Endothelial cell of umbilical vein (primary cell): Measurements from ENCODE around the gene PLXNA3. TPM values are rescaled to one million over a fixed set of nuclear protein-coding genes. Genes with fewer than 3 reads are reported as not detected.

ENCODE experiments used
- BruUV-seq: library from RNA; stranded (reverse); fragments of 400-500 nt; replicated peaks from 2 replicates; lab custom pipeline; 2021; lab: Mats Ljungman, UMichigan
- CTCF ChIA-PET: fragments of 300-600, 350-600 bp; sonication (Branson Sonifier 250); formaldehyde crosslinking; loops from one replicate; lab custom pipeline; 2021; ENCODE audit warnings: antibody characterized with exemption, inconsistent platforms; lab: Charles Lee
- POLR2A ChIA-PET: fragments of 300-600, 350-600 bp; sonication (Branson Sonifier 250); formaldehyde crosslinking; loops from one replicate; lab custom pipeline; 2021; ENCODE audit warnings: antibody characterized with exemption, inconsistent platforms; lab: Charles Lee
- DNase-seq: peaks from one replicate; pipeline ENCODE4 v3.0.0-alpha.2; 2011; ENCODE audit warnings: low read depth, low spot score
- FAIRE-seq: peaks from 2 replicates; lab custom pipeline; 2011; peaks lifted over from hg19 to GRCh38; lab: Jason Lieb, UNC
- H2AFZ ChIP-seq: 2 replicates; pipeline ENCODE4 v1.6.0; 2012; ENCODE audit warnings: low read depth, low read length, control low read depth, inconsistent platforms
- H3K27ac ChIP-seq: 2 replicates; pipeline ENCODE4 v1.5.1; 2011; ENCODE audit warnings: low read depth, mild to moderate bottlenecking, control low read depth, low read length, moderate library complexity; ENCODE audit not compliant: insufficient read depth
- H3K27me3 ChIP-seq, 2 experiments: 2 replicates each; pipeline versions ENCODE4 v1.6.0 to v1.6.1; 2011; ENCODE audit warnings: low read length in 2 of 2, mixed read lengths in 1 of 2; ENCODE audit not compliant: control insufficient read depth in 2 of 2, insufficient read depth in 2 of 2
- H3K36me3 ChIP-seq, 2 experiments: 2 replicates in 1 of 2; 3 replicates in 1 of 2; pipeline ENCODE4 v1.5.1; 2011; ENCODE audit warnings: low read length in 2 of 2, mild to moderate bottlenecking in 1 of 2, moderate library complexity in 1 of 2; ENCODE audit not compliant: control insufficient read depth in 2 of 2, insufficient read depth in 2 of 2; ENCODE audit errors: extremely low read depth in 1 of 2
- H3K4me1 ChIP-seq: 3 replicates; pipeline ENCODE4 v1.5.1; 2011; ENCODE audit warnings: mild to moderate bottlenecking, low read length; ENCODE audit not compliant: control insufficient read depth, insufficient read depth; ENCODE audit errors: extremely low read depth
- H3K4me2 ChIP-seq: 2 replicates; pipeline ENCODE4 v1.6.1; 2011; ENCODE audit warnings: low read length, control low read depth, mixed read lengths; ENCODE audit not compliant: insufficient read depth
- H3K4me3 ChIP-seq, 3 experiments: fragments of 200-600 bp in 1 of 3; sonication (generic), shearing (Covaris generic) in 1 of 3; replicated peaks in 1 of 3; 2 replicates each; pipeline ENCODE4 v1.5.1; 2011 to 2016; ENCODE audit warnings: control low read depth in 3 of 3, low read length in 3 of 3, mild to moderate bottlenecking in 2 of 3, inconsistent platforms in 1 of 3, low read depth in 1 of 3, moderate library complexity in 1 of 3; ENCODE audit not compliant: insufficient read depth in 1 of 3
- H3K79me2 ChIP-seq: 2 replicates; pipeline ENCODE4 v1.6.0; 2012; ENCODE audit warnings: low read length, inconsistent platforms; ENCODE audit not compliant: control insufficient read depth, insufficient read depth
- H3K9ac ChIP-seq: replicated peaks from 2 replicates; pipeline ENCODE3; 2011; ENCODE audit warnings: low read length, control low read depth; ENCODE audit not compliant: insufficient read depth; ENCODE audit errors: extremely low read depth
- H3K9me1 ChIP-seq: replicated peaks from 3 replicates; pipeline ENCODE4 v1.6.0; 2011; ENCODE audit warnings: mild to moderate bottlenecking, low read length; ENCODE audit not compliant: control insufficient read depth, insufficient read depth; ENCODE audit errors: extremely low read depth
- H3K9me3 ChIP-seq: replicated peaks from 2 replicates; pipeline ENCODE4 v1.5.1; 2012; ENCODE audit warnings: low read length, inconsistent platforms; ENCODE audit not compliant: control insufficient read depth, insufficient read depth
- H4K20me1 ChIP-seq: replicated peaks from 2 replicates; pipeline ENCODE3; 2011; ENCODE audit warnings: mild to moderate bottlenecking, low read length; ENCODE audit not compliant: control insufficient read depth, insufficient read depth; ENCODE audit errors: extremely low read depth
- CTCF ChIP-seq, 2 donors: IDR thresholded peaks; 1 replicate in 1 of 2; 2 replicates in 1 of 2; pipeline ENCODE4 v1.5.1; 2011; ENCODE audit warnings: low read length in 2 of 2, mild to moderate bottlenecking in 2 of 2, moderate library complexity in 2 of 2, control low read depth in 1 of 2, inconsistent platforms in 1 of 2, low read depth in 1 of 2; ENCODE audit not compliant: insufficient read depth in 1 of 2; ENCODE audit errors: extremely low read depth in 1 of 2
- EZH2 ChIP-seq: IDR thresholded peaks from 2 replicates; pipeline ENCODE4 v1.6.1; 2012; ENCODE audit warnings: borderline replicate concordance, low read depth, mild to moderate bottlenecking, moderate library complexity, low read length, inconsistent platforms; ENCODE audit not compliant: severe bottlenecking
- FOS ChIP-seq: IDR thresholded peaks from 2 replicates; pipeline ENCODE4 v1.6.1; 2011; ENCODE audit warnings: mild to moderate bottlenecking, low read length, moderate library complexity, borderline replicate concordance; ENCODE audit not compliant: insufficient read depth
- GATA2 ChIP-seq: IDR thresholded peaks from 2 replicates; pipeline ENCODE4 v1.7.0; 2011; ENCODE audit warnings: low read depth, mild to moderate bottlenecking, moderate library complexity, mixed read lengths, low read length; ENCODE audit not compliant: insufficient read length, insufficient read depth
- JUN ChIP-seq: IDR thresholded peaks from 2 replicates; pipeline ENCODE4 v1.6.1; 2011; ENCODE audit warnings: borderline replicate concordance, low read depth; ENCODE audit not compliant: insufficient read length, insufficient read depth
- MAX ChIP-seq: IDR thresholded peaks from 2 replicates; pipeline ENCODE4 v1.6.1; 2011; ENCODE audit not compliant: insufficient read depth, insufficient read length
- MYC ChIP-seq: IDR thresholded peaks from one replicate; pipeline ENCODE4 v1.6.1; 2011; ENCODE audit warnings: mild to moderate bottlenecking, low read depth, low read length
- POLR2A ChIP-seq: IDR thresholded peaks from 2 replicates; pipeline ENCODE4 v1.6.1; 2012; ENCODE audit warnings: low read depth, mild to moderate bottlenecking, control low read depth, low read length
- POLR2AphosphoS5 ChIP-seq: IDR thresholded peaks from 2 replicates; pipeline ENCODE4 v1.6.1; 2012; ENCODE audit warnings: low read depth, mild to moderate bottlenecking, control low read depth, low read length, moderate library complexity; ENCODE audit not compliant: insufficient read depth
- dilution Hi-C: fragments of 300-500 bp; cut with MboI; formaldehyde crosslinking; loops from one replicate; pipeline ENCODE4 v1.15.0; 2019; ENCODE audit warnings: low sequenced_read_pairs; ENCODE audit not compliant: extremely low pct_ligation_motif_present
- intact Hi-C: fragments of 100-400 bp; cut with micrococcal nuclease; formaldehyde crosslinking; loops from one replicate; pipeline ENCODE4 v1.10.0; 2022
- polyA plus RNA-seq, 4 experiments: library from polyadenylated mRNA; depleted of rRNA in 3 of 4; stranded (reverse) in 3 of 4; unstranded in 1 of 4; fragments of >200 nt; gene quantifications; 2 replicates each; pipeline versions ENCODE4 v1.2.1 to v1.2.3, GENCODE V29; 2011 to 2012; ENCODE audit warnings: missing spikeins in 1 of 4
- total RNA-seq: library from RNA; stranded (reverse); gene quantifications from 2 replicates; pipeline ENCODE4 v1.2.3, GENCODE V29; 2021

The PLXNA3 gene
- total and polyA plus RNA-seq, 2 donors (not counting 3 experiments of a cell fraction or from before 2014, with no cell fraction given) = 56.8 to 58.6 TPM

DNA sequence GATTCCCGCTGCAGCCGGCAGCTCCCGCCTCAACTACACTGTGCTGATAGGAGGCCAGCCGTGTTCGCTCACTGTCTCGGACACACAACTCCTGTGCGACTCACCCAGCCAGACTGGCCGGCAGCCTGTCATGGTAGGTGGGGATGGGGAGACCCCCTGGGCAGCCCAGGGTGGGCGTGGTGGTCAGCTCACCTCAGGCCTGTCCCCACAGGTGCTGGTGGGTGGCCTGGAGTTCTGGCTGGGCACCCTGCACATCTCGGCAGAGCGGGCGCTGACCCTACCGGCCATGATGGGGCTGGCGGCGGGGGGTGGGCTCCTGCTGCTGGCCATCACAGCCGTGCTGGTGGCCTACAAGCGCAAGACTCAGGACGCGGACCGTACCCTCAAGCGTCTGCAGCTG is 9.5 kb downstream of the PLXNA3 start:
- Histone ChIP-seq H4K20me1 (no peaks in the 10 kb centered on the region), H3K36me3 (peaks cover 0 to 46% of the 10 kb centered on the region in 2 experiments), H3K4me1 (no peaks in the 10 kb centered on the region), H3K27me3 (no peaks in the 10 kb centered on the region), H3K9me1 (no peaks in the 10 kb centered on the region), H3K9ac (no peak overlapping the region), H3K4me2 (no peak overlapping the region), H3K79me2 (no peaks in the 10 kb centered on the region), H3K27ac (no peak overlapping the region), H3K9me3 (no peaks in the 10 kb centered on the region), H3K4me3 (no peak overlapping the region), H2AFZ (no peak overlapping the region)
- intact Hi-C loops = no loop called here
- BruUV-seq = no TSS peak
- ChIA-PET CTCF (no interaction called here), POLR2A (no interaction called here)
- FAIRE-seq (no peak), DNase-seq (no peak)
- no peak for TF ChIP-seq JUN
- no peak for TF ChIP-seq POLR2AphosphoS5
- TF ChIP-seq POLR2A = no peak
- no peak for TF ChIP-seq MYC
- no peak for TF ChIP-seq EZH2
- no peak for TF ChIP-seq MAX
- TF ChIP-seq FOS = no peak
- TF ChIP-seq CTCF (IDR thresholded peaks at IDR 0.05; ENCODE audit: extremely low read depth in 1 of 2, insufficient read depth in 1 of 2, low read depth in 1 of 2, low read length in 2 of 2) = no peak
- TF ChIP-seq GATA2 = no peak
- dilution Hi-C loops = no loop called here
